Hepatic stellate cell (primary cell): ENCODE results near the gene LSM7.
"Not testable (repeated sequence)": the region's sequence is repeated elsewhere in the genome, so short reads cannot be mapped to it uniquely, and the experiment has no call there.

Source experiments
- DNase-seq: peaks from one replicate; pipeline ENCODE4 v3.0.0; 2011; ENCODE audit warnings: low spot score

The LSM7 gene

DNA sequence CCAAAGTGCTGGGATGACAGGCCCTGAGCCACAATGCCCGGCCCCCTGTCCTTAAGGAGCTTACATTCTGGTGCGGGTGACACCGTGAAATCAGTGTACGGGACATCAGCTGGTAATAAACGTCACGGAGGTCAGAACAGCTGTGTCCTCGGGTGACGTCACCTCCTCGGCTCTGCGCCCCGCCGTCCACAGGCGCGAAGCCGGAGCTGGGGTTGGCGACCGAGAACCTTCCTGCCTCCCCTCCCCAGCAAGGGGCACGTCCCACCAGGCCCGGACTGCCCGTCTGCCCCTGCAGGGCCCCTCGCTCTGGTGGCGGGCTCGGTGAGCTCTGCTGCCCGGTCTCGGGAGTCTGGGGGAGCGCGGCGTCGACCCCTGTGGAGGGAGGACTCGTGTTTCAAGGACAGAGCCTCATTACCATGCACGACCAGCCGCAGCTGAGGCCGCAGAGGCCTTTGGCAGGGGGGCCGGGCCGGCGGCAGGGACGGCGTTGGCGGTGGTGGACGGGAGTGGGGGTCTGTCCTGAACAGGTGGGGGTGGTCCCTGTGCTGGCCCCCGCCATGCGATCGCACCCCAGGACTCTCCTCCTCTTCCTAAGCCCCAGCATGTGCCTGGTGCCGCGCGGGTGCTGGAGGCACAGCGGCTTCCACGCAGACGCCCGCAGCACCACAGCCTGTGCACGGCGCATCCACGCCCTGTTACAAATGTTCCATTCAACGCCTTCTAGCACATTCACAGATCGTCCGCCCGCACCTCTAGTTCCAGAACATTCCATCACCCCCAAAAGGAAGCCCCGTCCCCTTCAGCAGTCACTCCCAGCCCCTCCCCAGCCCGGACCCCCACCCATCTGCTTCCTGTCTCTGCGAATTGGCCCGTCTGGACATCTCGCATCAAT is 25.8 kb downstream of the LSM7 start:
- DNase-seq: peak; percentile 64

DNA sequence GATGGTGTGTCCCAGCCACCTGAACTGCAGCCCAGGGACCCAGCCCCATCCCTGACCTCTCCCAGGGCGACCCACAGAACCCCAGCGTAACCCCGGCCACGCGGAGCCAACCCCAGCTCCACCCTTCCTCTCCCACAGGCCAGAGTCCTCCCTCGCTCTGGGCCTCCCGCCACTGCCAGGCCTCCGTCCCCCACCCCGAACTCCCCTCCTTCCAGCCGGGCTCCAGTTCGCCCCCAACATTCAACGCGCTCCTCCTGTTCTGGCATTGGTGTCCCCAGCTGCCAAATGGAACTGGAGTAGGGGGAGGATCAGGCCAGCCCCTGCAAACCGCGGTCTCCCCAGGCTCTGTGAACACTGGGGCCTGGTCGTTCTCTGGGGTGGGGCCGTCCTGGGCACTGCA is 27.9 kb downstream of the LSM7 start:
- DNase-seq: no peak

DNA sequence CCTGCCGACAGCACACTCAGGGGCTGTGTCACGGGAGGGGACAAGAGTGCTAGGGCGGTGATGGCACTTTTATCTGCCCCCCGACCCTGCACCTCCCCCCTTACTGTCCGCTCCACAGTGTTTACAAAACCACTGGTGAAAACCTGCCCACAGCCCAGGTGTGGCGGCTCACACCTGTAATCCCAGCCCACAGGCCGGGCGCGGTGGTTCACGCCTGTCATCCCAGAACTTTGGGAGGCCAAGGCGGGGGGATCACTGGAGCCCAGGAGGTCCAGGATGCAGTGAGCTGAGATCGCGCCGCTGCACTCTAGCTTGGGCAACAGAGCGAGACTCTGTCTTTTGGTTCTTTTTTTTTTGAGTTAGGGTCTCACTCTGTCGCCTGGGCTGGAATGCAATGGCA is 32.2 kb downstream of the LSM7 start:
- DNase-seq: no peak

DNA sequence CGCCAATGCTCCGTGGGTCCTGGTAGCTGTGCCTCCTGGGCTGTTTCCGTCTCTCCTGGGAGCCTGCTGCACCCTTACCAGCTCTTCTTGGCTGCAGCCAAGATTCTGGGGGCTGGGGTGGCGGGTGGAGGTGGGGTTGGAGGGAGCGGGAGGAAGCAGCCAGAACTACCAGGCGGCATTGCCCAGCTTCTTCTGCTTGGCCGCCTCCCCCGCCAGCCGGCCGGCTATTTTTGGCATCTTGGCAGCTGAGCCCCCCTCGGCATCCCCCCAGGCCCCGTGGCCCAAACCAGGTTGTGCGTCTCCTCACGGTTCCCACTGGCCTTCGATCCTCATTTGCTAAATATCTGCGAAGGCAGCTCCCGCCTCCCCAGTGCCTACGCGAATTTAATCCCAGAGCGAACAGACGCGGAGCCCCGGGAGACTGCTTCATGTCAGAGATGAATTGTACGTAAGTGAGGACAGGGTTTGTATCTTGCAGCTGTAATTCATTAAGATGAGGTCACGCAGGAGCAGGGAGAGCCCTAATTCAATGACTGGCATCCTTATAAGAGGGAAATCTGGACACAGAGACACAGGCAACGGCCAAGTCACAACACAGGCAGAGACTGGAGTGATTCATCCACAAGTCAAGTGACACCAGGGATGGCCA is 33.6 kb downstream of the LSM7 start:
- peak; percentile 87 for DNase-seq

DNA sequence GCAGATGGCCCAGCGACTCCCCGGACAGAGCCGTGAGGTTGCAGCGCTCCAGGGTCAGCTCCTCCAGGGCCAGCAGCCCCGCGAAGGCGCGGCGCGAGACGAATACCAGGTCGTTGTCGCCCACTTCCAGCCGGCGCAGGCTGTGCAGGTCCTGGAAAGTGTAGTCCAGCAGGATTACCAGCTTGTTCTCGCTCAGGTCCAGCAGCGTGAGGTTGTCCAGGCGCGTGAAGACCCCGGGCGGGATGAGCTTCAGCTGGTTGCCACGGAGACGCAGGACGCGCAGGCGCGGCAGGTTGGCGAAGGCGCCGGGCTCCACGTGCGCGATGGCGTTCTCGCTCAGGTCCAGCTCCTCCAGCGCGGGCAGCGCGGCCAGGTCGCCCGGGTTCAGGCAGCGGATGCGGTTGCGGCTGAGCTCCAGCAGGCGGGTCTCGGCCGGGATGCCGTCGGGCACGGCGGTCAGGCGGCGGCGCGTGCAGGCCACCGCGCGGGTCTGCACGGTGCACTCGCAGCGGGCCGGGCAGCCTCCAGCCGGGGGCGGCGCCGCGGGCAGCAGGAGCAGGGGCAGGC is 37.1 kb downstream of the LSM7 start:
- no peak for DNase-seq

DNA sequence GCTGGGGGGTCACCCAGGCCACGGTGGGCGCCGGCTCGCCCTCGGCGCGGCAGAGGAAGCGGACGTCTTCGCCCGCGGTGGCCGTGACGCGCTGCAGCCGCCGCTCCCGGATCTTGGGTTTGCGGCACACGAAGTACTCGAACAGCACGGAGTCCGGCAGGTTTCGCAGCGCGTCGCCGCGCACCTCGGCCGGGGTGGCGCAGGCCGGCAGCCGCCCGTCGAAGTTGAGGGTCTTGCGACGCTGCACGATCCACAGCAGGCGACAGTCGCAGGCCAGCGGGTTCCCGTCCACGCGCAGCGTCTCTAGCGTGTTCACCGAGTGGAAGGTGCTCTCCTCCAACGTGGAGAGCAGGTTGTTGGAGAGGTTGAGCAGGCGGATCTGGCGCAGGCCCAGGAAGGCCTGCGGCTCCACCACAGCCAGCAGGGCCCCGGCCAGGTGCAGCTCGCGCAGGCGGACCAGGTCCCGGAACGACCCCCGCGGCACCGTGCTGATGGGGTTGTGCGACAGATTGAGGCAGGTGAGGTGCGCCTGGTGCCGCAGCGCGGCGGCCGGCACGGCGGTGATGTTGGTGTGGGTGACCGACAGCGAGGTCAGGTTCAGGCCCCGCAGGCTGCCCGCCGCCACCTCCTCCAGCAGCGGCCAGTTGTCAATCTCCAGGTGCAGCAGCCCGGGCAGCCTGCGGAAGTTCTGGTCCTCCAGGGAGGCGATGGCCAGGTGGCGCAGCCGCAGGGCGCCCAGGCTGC is 37.8 kb downstream of the LSM7 start:
- no peak for DNase-seq

DNA sequence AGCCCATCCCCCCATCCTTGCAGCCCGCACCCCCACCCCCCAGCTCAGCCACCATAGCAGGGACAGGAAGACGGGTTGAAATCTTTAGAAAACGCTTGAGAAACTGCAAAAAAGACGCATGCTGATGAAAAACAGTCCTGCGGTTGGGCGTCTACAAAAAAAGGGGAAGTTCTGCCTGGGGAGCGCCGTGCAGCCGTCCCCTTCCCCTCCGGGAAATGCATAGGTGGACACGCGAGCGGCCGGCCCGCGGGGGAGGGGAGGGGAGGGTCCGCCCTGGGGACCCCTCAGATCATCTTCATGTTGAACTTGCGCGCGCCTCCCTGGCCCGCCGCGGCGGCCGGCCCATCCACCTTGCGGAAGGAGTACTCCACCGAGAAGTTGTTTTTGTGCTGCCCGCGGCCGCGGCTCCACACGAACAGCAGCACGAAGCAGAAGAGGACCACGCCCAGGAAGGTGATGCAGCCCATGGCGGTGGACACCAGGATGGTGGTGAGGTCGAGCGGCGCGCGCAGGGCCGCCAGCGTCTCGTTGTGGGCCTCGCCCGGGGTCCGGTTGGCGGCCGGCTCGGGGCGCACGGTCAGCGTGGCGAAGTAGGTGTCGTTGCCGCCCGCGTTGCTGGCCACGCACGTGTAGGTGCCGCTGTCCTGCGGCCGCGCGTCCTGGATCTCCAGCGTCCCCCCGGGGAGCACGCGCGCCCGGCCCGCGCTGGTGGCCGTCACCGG is 38.5 kb downstream of the LSM7 start:
- DNase-seq: peak; percentile 66

DNA sequence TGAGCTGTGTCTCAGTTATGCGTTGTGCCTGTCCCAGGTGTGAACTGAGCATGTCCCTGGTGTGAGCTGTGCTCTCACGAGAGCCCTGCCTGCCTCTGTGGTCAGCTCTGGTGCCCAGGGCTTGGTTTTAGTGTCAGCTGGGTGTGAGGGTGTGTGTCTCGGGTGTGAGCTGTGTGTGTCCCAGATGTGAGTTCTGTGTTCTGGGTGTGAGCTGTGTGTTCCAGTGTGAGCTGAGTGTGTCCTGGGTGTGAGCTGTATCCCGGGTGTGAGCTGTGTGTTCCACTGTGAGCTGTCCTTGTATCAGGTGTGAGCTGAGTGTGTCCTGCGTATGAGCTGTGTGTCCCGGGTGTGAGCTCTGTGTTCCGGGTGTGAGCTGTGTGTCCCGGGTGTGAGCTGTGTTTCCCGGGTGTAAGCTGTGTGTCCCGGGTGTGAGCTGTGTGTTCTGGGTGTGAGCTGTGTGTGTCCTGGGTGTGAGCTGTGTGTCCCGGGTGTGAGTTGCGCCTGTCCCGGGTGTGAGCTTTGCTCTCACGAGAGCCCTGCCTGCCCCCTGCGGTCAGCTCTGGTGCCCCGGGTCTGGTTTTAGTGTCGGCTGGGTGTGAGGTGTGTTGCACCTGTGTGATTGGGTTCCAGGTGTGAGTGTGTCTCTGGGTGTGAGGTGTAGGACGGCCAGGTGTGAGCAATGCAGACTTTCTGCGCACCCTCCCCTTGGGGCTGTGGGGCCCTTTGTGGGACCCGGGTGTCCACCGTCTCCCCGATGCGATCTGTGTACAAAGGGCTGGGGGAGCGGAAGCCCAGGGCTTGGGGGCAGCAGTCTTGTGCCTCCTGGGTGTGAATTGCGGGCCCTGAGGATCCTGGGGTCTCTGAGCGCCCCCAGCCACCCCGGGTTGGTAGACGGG is 39.3 kb downstream of the LSM7 start:
- no peak for DNase-seq

DNA sequence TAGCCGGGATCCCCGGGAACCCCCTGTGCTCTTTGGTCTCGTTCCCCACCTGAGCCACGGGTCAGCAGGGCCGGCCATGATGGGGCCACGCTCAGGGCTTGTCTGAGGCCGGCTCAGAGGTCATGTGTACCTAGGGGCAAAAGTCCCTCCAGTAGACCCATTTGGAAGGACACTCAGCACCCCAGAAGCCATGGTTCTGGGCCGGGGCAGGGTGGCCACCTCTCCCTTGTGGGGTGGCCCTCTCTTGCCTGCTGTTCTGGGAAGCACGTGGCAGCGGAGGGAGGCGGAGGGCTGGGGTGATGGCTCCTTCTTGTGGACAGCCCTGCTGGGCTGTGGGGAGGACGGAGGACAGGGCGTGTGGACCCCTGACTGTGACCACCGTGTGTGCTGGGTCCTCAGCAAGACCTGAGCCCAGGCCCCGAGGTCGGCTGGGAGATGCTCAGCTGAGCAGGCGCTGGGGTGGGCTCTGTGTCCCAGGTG is 40.0 kb downstream of the LSM7 start:
- no peak for DNase-seq

DNA sequence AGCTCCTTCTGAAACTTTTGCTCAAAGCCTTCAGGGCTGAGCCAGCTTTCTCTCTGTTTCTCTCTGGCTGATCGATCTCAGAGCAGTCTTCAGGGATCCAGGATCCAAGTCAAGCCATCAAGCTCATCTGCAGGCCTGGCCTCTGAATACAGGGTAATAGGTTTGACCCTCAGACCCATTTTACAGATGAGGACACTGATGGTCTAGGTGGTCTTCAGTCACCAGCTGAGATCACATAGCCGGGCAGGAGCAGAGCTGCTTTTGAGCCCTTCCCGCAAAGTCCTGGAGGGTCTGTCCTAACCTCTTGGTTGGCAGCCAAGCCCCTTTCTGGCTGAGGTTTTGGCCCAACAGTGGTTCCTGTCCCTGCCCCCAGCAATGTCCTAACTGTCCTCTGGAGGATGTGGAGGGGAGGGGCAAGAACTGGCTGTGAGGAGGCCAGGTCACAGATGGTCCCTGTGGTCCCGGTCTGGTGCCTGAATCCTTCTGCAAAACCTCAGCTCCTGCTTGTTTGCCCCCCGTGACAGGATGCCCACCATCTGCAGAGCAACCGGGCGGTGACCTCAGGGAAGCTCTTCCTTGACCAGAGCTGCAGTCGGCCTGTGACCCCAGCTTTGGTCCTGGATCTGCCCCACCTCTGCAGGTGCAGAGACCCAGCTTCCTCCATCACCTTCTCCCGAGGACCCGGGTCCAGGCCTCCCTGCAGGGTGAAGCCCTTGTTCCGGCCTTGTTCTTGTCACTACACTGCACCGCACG is 40.6 kb downstream of the LSM7 start:
- DNase-seq: no peak

DNA sequence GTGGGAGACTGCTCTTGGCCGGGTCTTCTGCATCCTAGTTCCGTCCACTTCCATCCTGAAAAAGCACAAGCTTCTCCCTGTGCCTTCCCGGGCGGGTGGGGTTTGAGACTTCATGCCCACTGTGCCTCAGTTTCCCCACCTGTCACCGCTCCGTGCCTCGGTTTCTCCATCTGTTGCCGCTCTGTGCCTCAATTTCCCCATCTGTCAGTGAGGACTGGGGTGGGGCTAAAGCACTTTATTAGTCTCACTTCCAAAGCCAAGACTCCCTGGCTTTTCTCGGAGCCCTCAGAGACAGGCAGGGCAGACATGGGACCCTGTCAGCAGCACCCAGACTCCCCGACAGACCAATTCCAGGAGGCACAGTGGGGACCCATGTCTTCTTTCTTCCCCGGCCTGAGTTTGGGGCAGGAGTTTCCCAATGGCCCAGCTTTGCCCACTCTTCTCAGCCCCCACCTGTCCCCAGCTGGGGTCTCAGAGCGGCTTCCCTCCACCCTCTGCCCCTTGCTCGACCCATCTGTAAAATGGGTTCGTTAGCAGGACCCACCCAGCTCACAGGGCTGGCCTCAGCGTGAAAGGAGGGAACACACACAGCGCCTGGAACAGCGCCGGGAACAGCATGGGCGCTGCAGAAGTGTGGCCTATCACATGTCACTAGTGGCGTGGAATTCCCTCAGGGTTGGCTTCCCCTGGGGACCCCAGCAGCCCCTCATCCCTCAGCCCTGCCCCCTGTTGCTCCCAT is 41.8 kb downstream of the LSM7 start:
- DNase-seq: no peak

DNA sequence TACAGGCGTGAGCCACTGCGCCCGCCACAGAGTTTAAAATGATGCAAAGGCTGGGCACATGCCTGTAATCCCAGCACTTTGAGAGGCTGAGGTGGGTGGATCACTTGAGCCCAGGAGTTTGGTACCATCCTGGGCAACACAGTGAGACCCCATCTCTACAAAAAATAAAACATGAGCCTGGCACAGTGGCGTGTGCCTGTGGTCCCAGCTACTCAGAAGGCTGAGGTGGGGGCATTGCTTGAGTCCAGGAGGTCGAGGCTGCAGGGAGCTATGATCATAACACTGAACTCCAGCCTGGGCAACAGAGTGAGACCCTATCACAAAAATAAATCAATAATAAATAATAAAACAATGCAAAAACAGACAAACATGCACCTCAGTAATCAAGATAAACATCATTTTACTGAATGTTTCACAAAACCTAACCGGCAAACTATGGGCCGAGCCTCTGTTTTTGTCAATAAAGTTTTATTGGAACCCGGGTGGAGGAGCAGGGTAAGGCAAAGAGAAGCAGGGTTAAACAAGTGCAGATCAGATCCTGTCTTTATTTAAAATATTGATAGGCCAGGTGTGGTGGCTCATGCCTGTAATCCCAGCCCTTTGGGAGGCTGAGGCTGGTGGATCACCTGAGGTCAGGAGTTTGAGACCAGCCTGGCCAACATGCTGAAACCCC is 44.4 kb downstream of the LSM7 start:
- no peak for DNase-seq

DNA sequence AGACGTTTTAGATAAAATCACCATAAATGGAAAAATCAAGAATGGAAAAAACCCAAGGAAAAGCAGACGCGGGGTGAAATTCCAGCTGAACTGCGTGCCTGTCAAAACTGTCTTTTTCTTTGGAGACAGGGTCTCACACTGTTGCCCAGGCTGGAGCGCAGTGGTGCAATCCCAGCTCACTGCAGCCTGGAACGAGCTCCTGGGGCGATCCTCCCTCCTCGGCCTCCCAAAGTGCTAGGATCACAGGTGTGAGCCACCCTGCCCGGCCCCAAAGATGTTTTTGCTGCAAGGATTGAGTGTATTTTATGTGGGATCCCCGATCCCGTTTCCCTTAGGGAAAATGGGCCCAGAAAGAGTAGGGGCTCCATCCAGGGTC is 45.5 kb downstream of the LSM7 start:
- DNase-seq: no peak

DNA sequence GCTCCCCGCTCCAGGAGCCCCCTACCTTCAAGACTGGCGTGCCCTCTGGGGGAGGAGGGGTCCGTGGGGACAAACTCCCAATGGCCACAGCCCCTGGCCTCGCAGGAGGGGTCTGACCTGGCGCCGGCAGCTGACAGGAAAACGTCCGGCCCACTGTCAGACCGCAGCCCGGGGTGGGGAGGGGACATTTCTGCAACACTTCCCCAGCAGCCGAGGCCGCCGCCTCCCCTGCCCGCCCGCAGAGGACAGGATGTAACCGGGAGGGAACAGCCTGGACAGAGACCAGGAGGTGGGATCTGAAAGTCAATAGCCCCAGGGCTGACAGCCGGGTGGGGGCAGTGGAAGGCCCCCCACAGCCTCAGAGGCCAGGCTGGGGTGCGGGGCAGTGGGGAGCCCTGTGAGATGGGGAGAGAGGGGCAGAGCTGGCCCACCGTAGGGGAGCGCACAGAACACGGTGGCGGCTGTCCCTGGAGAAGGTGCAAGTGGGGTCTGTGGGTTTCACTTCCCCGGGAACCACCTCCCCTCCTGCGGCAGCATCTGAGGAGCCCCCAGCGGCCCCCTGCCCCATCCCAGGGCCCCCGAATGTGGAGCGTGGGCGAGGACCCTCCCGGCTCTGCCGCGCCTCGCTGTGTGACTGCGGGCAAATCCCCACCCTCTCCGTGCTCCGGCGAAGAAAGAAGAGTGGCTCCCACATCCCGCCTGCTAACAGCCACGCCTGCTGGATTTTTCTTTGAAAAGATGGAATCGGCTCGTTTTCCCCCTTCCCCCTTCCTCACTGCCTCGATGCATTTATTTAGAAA is 46.1 kb downstream of the LSM7 start, which contains the start of gene PEAK3:
PEAK3 (minus strand) TSS at position 114 of the 800 bp plus-strand sequence. CDS start 1,244 bp downstream, outside the sequence.
- DNase-seq: peak; percentile 74

DNA sequence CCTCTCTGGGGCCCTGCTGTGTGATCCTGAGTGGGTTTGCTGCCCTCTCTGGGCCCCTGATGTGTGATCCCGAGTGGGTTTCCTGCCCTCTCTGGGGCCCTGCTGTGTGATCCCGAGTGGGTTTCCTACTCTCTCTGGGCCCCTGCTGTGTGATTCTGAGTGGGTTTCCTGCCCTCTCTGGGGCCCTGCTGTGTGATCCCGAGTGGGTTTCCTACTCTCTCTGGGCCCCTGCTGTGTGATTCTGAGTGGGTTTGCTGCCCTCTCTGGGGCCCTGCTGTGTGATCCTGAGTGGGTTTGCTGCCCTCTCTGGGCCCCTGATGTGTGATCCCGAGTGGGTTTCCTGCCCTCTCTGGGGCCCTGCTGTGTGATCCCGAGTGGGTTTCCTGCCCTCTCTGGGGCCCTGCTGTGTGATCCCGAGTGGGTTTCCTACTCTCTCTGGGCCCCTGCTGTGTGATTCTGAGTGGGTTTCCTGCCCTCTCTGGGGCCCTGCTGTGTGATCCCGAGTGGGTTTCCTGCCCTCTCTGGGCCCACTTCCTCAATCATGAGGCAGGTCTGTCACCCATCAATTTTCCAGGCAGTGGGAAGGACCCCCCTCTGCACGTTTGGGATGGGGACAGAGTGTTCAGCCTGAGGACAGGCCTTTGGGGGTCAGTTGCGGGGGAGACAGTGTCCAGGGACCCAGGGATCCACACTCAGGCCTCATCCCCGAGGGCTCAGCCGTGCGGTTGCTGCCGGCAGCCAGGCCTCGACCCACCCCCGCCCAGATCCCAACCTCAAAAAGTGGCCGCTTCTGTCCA is 46.9 kb downstream of the LSM7 start:
- DNase-seq: not testable (repeated sequence)

DNA sequence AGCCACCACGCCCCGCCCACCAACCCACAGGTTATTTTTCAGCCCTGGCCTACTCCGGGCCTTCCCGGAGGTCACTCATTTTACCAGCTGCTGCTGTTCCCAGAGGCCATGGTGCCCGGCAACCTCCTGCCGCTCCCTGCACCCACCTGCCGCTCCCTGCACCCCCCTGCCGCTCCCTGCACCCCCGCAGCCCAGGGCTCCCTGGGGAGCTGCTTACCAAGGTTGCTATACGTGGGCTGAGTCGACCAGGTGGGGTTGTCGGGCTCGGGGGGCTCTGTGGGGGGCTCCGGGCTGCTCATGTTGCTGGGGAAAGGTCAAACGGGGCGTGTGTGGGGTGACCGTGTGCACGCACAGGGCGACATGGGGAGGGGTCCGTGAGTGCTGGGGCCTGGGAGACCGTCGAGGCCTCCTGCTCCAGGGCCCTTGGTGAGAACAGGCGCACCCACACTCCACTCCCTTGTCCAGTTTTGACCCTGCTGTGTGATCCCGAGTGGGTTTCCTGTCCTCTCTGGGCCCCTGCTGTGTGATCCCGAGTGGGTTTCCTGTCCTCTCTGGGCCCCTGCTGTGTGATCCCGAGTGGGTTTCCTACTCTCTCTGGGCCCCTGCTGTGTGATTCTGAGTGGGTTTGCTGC is 47.6 kb downstream of the LSM7 start:
- no peak for DNase-seq
